Activated naive CD4-positive, alpha-beta T cell treated with anti-CD3 and anti-CD28 coated beads, Interleukin-2, amount 10 ng/mL, durations not matched to agents 7 days and 5 days (primary cell): ENCODE measurements around the gene FGF6.
A peak's percentile ranks its signal among the peaks of the same experiment; 100 is the strongest.

ENCODE experiments used
- CTCF ChIA-PET: fragments of 350-600 bp; sonication (Branson Sonifier 250); formaldehyde crosslinking; loops from one replicate; lab custom pipeline; 2021; ENCODE audit warnings: antibody characterized with exemption; lab: Charles Lee
- DNase-seq: peaks from one replicate; pipeline ENCODE4 v3.0.0-alpha.2; 2020
- H3K27ac Mint-ChIP-seq: one replicate; pipeline ENCODE4 v1.8.0; 2021; ENCODE audit warnings: mild to moderate bottlenecking, moderate library complexity, mixed read lengths
- H3K27me3 Mint-ChIP-seq: one replicate; pipeline ENCODE4 v1.8.0; 2021; ENCODE audit warnings: mild to moderate bottlenecking, mixed read lengths
- H3K36me3 Mint-ChIP-seq: one replicate; pipeline ENCODE4 v1.8.0; 2021; ENCODE audit warnings: mixed read lengths
- H3K4me1 Mint-ChIP-seq: one replicate; pipeline ENCODE4 v1.8.0; 2021; ENCODE audit warnings: mixed read lengths
- H3K4me3 Mint-ChIP-seq: one replicate; pipeline ENCODE4 v1.8.0; 2021; ENCODE audit warnings: mild to moderate bottlenecking, moderate library complexity, mixed read lengths
- H3K9me3 Mint-ChIP-seq: one replicate; pipeline ENCODE4 v1.8.0; 2021; ENCODE audit warnings: mixed read lengths

The FGF6 gene

DNA sequence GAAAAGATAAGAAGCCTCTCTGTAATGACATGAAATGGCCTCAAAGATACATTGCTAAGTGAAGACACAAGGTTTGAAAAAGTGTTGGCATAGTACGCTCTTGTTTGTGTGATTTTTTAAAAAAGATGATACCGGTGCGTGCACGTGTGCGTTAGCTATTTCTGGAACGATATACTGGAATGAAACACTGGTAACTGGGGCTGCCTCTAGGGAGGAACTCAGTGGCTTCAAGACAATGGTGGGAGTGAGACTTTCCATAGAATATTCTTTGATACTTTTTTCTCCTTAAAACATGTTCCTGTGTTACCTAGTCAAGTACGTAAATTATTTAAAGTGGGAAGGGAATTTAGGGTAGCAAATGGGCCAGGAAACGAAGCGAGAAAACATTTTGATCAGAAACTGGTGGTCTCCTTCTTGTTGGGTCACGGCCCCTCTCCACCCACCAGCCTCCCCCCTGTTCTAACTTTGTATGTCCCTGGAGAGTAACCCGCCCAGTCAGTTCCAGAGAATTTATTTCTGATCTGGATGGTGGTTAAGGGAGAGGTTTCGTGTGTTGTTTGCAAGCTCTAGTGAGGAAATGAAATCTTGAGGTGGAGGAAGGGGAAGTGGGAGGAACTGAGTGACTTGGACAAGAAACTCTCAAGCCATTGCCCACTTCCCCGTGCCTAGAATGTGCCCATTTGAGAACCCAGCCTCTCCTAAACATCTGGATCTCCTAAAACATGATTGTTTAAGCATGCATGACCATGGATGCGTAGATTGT lies 6.6 kb downstream of the FGF6 start:
- Mint-ChIP-seq H3K27ac (no peak overlapping the region), H3K4me1 (peaks cover 14% of the 10 kb centered on the region), H3K9me3 (no peaks in the 10 kb centered on the region), H3K4me3 (no peak overlapping the region), H3K27me3 (peaks cover 53% of the 10 kb centered on the region), H3K36me3 (no peaks in the 10 kb centered on the region)
- DNase-seq, result no peak
- CTCF ChIA-PET, result no interaction called here

DNA sequence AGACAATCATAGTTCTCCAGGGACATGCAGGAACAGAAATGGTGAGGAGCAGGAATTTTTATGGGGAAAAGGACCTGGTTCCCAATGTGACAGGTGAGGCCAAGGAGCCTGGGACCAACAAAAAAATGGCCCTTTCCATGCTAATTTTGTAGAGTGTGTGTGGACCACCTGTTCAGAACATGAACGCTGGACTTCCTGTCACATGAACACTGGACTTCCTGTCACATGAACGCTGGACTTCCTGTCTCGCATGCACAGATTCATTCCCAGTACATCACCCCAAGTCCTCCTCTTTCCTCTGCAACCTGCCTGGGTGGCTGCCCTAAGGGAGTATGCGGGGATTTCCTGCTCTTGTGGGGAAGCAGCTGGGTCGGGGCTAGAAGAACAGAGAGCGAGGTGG lies 10.1 kb downstream of the FGF6 start:
- Mint-ChIP-seq H3K4me1 (peaks cover 14% of the 10 kb centered on the region), H3K4me3 (no peak overlapping the region), H3K27ac (no peak overlapping the region), H3K36me3 (no peaks in the 10 kb centered on the region), H3K27me3 (peaks cover 44% of the 10 kb centered on the region), H3K9me3 (no peaks in the 10 kb centered on the region)
- DNase-seq, result no peak
- CTCF ChIA-PET, result no interaction called here

DNA sequence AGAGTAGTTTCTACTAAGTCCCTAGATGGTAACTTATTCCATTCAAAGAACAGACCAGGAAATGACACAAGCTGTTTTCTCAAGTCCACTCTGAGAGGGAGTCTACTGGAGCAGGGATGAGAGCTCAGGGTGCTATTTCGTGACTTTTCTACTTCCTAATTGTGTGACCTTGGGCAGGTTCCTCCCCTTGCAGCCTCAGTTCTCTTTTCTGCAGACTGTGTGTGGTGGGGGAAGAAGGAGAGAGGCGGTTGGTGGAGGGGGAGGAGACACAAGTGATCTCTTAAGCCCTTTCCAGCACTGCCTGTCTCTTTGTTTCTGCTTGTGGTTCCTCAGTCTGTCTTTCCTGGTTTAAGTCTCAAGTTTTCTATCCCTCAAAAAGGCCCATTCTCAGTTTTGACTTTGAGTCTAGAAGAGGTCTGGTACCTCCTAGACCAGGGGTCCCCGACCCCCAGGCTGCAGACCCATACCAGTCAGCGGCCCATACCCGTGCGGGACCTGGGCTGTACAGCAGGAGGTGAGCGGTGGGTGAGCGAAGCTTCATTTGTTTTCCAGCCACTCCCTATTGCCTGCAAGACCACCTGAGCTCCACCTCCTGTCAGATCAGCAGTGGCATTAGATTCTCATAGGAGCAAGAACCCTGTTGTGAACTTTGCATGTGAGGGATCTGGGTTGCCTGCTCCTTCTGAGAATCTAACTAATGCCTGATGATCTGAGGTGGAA lies 10.7 kb downstream of the FGF6 start:
- no peak overlapping the region for H3K4me3 Mint-ChIP-seq
- H3K27ac Mint-ChIP-seq, result no peak overlapping the region
- peaks cover 12% of the 10 kb centered on the region for H3K4me1 Mint-ChIP-seq
- H3K27me3 Mint-ChIP-seq, result peaks cover 42% of the 10 kb centered on the region
- CTCF ChIA-PET, result interaction anchor here (1.6 kb wide), 1 partner anchor 13 kb away, joined by 5 read pairs; no protein-coding TSS in a partner anchor
- H3K36me3 Mint-ChIP-seq, result no peaks in the 10 kb centered on the region
- DNase-seq, result no peak
- no peaks in the 10 kb centered on the region for H3K9me3 Mint-ChIP-seq

DNA sequence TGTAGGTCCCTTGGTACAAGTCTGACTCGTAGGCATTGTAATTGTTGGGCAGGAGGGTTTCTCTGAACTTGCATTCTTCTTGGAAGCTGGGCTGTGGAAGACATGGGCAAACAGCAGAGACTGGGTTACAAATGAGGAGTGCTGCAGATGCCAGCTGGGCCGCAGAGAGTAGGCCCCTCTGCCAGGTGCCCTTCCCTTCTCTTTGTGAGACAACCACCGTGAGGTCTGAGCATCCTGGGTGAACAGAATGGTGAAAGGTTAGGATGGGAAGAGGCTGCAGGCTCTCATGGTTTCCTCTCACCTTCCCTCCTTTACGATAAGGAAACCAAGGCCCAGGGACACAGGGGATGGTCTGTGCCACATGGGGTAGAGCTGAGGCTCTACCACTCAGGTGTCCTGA lies 11.3 kb downstream of the FGF6 start:
- H3K36me3 Mint-ChIP-seq, result no peaks in the 10 kb centered on the region
- no peak for DNase-seq
- H3K9me3 Mint-ChIP-seq, result no peaks in the 10 kb centered on the region
- H3K4me3 Mint-ChIP-seq, result no peak overlapping the region
- peaks cover 37% of the 10 kb centered on the region for H3K27me3 Mint-ChIP-seq
- CTCF ChIA-PET, result interaction anchor here (1.6 kb wide), 1 partner anchor 12 kb away, joined by 5 read pairs; no protein-coding TSS in a partner anchor
- peaks cover 7% of the 10 kb centered on the region for H3K4me1 Mint-ChIP-seq
- no peak overlapping the region for H3K27ac Mint-ChIP-seq

DNA sequence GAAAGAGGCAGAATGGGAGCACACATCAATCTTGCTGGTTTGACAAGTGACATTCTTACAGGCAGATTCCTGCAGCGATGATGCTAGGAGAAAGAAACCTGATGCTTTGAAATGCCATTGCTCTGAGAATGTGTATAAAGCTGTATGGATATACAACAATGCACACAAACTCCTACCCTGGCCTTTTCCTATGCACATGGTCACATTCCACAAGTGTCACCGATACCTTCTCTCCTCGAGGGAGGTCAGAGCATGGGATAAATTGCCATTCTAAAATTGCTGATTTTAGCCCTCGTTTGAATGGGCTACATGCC lies 11.9 kb downstream of the FGF6 start:
- Mint-ChIP-seq H3K27ac (no peak overlapping the region), H3K36me3 (no peaks in the 10 kb centered on the region), H3K9me3 (no peaks in the 10 kb centered on the region), H3K27me3 (peaks cover 37% of the 10 kb centered on the region), H3K4me3 (no peak overlapping the region), H3K4me1 (peaks cover under 1% of the 10 kb centered on the region)
- no peak for DNase-seq
- CTCF ChIA-PET, result interaction anchor here (1.6 kb wide), 1 partner anchor 12 kb away, joined by 5 read pairs; no protein-coding TSS in a partner anchor

DNA sequence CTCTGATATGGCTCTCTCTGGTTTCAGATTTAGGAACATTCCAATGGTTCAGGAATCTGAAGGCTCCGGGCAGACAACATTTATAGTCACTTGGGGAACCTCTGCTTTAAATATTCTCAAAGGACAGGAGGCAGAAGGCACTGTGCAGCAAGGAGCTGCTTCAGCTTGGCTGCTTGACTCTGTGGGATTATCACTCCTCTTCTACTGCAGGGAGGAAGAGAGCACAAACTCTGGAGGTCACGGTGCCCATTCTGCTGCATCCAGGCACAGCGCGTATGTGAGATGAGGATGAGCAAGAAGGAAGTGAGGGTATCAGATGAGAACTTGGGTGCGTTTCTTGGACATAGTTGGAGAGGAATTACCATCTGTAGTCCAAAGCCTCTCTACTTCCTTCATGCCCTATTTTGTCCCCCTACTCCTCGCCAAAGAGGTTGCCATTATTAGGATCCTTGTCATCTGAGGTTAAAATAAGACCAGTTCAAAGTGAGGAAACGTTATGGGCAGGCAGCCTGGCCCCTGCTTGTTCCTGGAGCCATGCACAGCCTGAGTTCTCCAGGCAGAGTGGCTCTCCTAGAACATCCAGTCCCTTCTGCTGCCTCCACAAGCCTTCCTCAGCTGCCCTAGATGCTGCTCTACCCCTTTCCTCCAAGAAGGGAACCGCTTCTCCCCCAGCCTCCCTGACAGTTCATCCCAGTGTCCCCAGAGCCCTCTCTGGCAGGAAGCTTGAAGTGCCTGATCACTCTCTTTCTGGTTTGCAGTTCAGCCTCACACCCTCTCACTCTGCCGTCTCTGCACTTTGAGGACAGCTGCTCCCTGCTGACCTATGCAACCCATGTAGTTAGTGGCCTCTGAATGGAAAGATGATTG lies 12.5 kb downstream of the FGF6 start:
- CTCF ChIA-PET, result interaction anchor here (1.6 kb wide), 1 partner anchor 11 kb away, joined by 5 read pairs; no protein-coding TSS in a partner anchor
- H3K36me3 Mint-ChIP-seq, result no peaks in the 10 kb centered on the region
- H3K27ac Mint-ChIP-seq, result no peak overlapping the region
- DNase-seq, result no peak
- no peaks in the 10 kb centered on the region for H3K4me1 Mint-ChIP-seq
- H3K9me3 Mint-ChIP-seq, result no peaks in the 10 kb centered on the region
- H3K4me3 Mint-ChIP-seq, result no peak overlapping the region
- peaks cover 37% of the 10 kb centered on the region for H3K27me3 Mint-ChIP-seq

DNA sequence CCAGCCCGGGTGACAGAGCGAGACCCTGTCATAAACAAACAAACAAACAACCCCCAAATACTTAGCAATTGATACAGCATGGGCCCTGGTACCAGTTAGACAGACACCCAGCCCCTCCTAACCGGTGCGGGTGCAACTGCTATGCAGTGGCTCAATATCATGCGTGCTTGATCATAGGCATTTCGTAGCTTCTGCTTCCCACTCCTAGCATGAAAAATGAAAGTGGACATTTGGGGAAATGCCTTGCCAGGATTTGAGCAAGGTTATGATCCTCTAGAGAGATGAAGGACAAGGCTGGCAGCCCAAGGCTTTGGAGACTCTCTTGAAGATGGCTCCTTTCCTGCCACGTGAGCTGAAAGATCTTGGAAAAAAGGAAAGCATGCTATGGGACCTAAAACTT lies 13.7 kb downstream of the FGF6 start:
- Mint-ChIP-seq H3K27ac (no peak overlapping the region), H3K9me3 (no peaks in the 10 kb centered on the region), H3K4me3 (no peak overlapping the region), H3K4me1 (no peaks in the 10 kb centered on the region), H3K36me3 (no peaks in the 10 kb centered on the region), H3K27me3 (peaks cover 33% of the 10 kb centered on the region)
- no peak for DNase-seq
- CTCF ChIA-PET, result interaction anchor here (2.3 kb wide), 1 partner anchor 11 kb away, joined by 13 read pairs; no protein-coding TSS in a partner anchor

DNA sequence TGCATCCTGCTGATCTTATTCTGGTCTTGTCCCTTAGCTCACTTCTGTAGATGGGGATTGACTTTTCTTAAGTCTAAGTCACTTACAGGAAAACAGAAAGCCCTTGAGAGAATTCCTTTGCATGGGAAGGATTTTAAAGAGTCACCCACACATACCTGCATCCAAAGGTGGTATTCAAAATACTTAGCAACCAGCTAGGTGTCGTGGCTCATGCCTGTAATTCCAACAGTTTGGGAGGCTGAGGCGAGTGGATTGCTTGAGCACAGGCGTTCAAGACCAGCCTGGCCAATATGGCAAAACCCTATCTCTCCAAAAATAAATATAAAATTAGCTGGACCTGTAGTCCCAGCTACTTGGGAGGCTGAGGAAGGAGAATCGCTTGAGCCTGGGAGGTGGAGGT lies 14.2 kb downstream of the FGF6 start:
- CTCF ChIA-PET, result interaction anchor here (2.3 kb wide), 1 partner anchor 10 kb away, joined by 13 read pairs; no protein-coding TSS in a partner anchor
- no peak overlapping the region for H3K4me3 Mint-ChIP-seq
- peaks cover under 1% of the 10 kb centered on the region for H3K4me1 Mint-ChIP-seq
- no peak for DNase-seq
- H3K27me3 Mint-ChIP-seq, result peaks cover 33% of the 10 kb centered on the region
- no peak overlapping the region for H3K27ac Mint-ChIP-seq
- no peaks in the 10 kb centered on the region for H3K9me3 Mint-ChIP-seq
- H3K36me3 Mint-ChIP-seq, result no peaks in the 10 kb centered on the region

DNA sequence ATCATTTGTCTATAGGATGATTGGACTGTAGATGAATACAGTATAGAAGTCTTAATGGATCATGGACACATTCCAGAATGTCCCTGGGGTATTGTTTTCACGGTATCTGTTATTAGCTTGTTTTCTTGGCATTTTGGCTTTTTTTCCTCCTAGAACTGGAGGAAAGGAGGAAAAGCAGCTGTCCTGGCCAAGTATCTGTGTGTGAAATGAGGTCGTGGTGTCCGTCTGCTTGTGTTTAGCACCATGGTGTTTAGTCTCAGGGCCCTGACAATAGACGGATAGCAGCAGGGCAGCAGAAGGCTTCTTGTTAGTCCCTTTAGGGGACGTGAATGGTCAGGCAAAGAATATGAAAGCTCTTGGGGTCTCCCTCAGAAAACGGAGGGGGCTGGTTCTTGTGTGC lies 21.2 kb downstream of the FGF6 start:
- Mint-ChIP-seq H3K36me3 (no peaks in the 10 kb centered on the region), H3K9me3 (no peaks in the 10 kb centered on the region), H3K27ac (no peak overlapping the region), H3K4me1 (peaks cover 3% of the 10 kb centered on the region), H3K4me3 (no peak overlapping the region), H3K27me3 (peaks cover 9% of the 10 kb centered on the region)
- no peak for DNase-seq
- CTCF ChIA-PET, result interaction anchor here (0.7 kb wide), 1 partner anchor 183 kb away, joined by 3 read pairs; no protein-coding TSS in a partner anchor

DNA sequence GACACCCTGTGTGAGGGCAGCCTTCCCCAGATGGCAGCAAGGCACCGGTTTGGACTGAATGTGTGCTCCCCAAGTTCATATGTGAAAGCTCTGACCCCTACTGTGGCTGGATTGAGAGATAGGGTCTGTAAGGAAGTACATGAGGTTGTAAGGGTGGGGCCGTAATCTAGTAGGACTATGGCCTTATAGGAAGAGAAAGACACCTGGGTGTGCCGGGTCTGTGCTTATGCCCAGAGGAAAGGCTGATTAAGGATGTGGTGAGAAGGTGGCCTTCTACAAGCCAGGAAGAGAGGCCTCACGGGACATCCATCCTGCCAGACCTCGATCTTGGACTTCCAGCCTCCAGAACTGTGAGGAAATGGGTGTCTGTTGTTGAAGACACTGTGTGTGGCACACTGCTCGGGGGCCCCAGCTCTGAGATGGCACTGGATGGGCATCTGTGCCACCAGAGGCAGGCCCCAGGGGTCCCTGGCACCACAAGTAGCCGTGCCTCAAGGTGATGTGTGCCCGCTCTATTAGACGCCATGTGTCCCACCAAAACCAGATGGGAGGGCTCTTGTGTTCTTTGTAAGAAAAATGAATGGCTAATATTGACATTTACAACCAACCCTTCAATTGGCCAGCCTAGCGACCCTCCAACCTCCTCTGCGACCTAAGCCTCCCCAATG lies 22.0 kb downstream of the FGF6 start:
- Mint-ChIP-seq H3K27me3 (peaks cover 14% of the 10 kb centered on the region), H3K9me3 (no peaks in the 10 kb centered on the region), H3K4me1 (peaks cover 3% of the 10 kb centered on the region), H3K27ac (no peak overlapping the region), H3K36me3 (no peaks in the 10 kb centered on the region), H3K4me3 (no peak overlapping the region)
- no peak for DNase-seq
- CTCF ChIA-PET, result interaction anchor here (1.0 to 2.2 kb wide), 3 partner anchors 9 to 101 kb away, joined by 3 to 7 read pairs (median 4); no protein-coding TSS in a partner anchor

DNA sequence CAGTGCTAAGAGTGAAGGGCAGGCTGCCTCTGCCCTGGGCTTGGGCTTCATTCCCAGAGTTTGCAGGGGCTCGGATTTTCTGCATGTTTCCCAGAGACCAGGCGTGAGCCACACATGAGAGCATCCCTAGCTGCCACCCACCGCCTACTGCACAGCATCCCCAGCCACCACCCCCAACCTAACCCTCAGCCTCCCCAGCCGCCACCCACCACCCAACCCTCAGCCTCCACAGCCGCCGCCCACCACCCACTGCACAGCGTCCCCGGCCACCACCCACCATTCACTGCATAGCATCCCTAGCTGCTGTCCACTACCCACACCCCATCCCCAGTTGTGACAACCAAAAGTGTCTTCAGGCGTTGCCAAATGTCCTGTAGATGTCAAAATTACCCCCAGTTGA lies 22.6 kb downstream of the FGF6 start:
- H3K4me1 Mint-ChIP-seq, result peaks cover 3% of the 10 kb centered on the region
- no peak overlapping the region for H3K27ac Mint-ChIP-seq
- H3K36me3 Mint-ChIP-seq, result no peaks in the 10 kb centered on the region
- no peak overlapping the region for H3K4me3 Mint-ChIP-seq
- no peak for DNase-seq
- CTCF ChIA-PET, result interaction anchor here (0.7 to 3.4 kb wide), 6 partner anchors 8 to 104 kb away, joined by 3 to 19 read pairs (median 6); no protein-coding TSS in a partner anchor
- no peaks in the 10 kb centered on the region for H3K9me3 Mint-ChIP-seq
- peaks cover 15% of the 10 kb centered on the region for H3K27me3 Mint-ChIP-seq

DNA sequence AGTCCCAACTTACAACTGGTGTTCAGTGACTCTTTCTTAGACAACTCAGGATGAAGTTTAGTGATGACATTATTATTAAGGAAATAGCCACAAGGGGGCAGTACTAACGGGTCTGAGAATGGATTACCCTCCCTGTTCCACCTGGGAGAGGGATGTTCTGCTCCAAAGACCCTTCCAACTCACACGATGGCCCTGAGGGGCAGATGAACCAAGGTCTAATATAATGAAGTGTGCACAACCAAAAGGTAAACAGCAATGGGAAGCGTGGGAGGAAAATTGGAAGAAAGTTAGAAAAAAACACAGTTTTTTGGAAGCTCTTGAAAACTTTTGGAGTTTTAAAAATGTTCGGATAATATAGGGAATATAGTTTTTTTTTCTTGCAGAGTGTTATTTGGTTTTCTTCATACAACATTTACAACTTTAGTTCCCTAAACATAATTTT lies 24.0 kb downstream of the FGF6 start:
- peak; percentile 35 for DNase-seq
- peaks cover 29% of the 10 kb centered on the region for H3K27me3 Mint-ChIP-seq
- no peaks in the 10 kb centered on the region for H3K9me3 Mint-ChIP-seq
- H3K27ac Mint-ChIP-seq, result no peak overlapping the region
- CTCF ChIA-PET, result interaction anchor here (0.7 to 3.4 kb wide), 13 partner anchors 9 to 183 kb away, joined by 3 to 19 read pairs (median 5); no protein-coding TSS in a partner anchor
- H3K36me3 Mint-ChIP-seq, result no peaks in the 10 kb centered on the region
- H3K4me1 Mint-ChIP-seq, result peaks cover 3% of the 10 kb centered on the region
- H3K4me3 Mint-ChIP-seq, result no peak overlapping the region

DNA sequence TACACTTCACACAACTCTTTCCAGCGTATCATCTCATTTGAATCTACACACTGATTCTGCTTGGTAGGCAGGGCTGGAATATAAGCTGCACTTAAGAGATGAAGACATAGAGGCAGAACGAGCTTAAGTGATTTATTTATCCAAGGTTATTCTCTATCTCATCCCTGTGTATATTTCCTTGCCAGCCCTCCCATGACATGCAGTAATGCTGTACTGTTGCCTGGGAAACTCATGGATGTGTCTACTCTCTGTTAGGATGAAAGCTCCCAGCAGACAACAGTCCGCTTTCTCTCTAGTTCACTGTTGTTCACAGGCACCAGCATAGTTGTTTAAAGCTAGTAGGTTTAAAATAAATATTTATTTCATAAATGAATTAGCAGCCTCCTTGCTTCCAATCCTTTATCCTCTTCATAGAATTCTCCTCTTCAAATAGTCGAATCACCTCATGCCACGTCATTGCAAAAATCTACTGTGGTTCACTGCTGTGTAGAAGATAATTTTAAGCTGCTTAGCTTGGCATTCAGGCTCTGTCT lies 25.4 kb downstream of the FGF6 start:
- Mint-ChIP-seq H3K27ac (no peak overlapping the region), H3K27me3 (peaks cover 43% of the 10 kb centered on the region), H3K36me3 (no peaks in the 10 kb centered on the region), H3K9me3 (no peaks in the 10 kb centered on the region), H3K4me3 (no peak overlapping the region), H3K4me1 (peaks cover 11% of the 10 kb centered on the region)
- DNase-seq, result no peak
- CTCF ChIA-PET, result interaction anchor here (0.9 to 3.4 kb wide), 12 partner anchors 7 to 338 kb away, joined by 3 to 19 read pairs (median 6); no protein-coding TSS in a partner anchor
